Caco-2 (cell line): ENCODE results near the gene NIPSNAP2. TPM values are rescaled to one million over a fixed set of nuclear protein-coding genes. Genes with fewer than 3 reads are reported as not detected.

Source experiments
- BruUV-seq: library from RNA; stranded (reverse); fragments of 400-500 nt; replicated peaks from 2 replicates; lab custom pipeline; 2021; lab: Mats Ljungman, UMichigan
- CTCF ChIA-PET: fragments of 300-600 bp; sonication (Branson Sonifier 250); formaldehyde crosslinking; loops from one replicate; lab custom pipeline; 2022; ENCODE audit warnings: antibody characterized with exemption; lab: Charles Lee
- POLR2A ChIA-PET: fragments of 300-600 bp; sonication (Branson Sonifier 250); formaldehyde crosslinking; loops from one replicate; lab custom pipeline; 2022; ENCODE audit warnings: antibody characterized with exemption; lab: Charles Lee
- DNase-seq, 2 experiments: peaks; one replicate each; pipeline versions ENCODE4 v3.0.0 to v3.0.0-alpha.2; 2020 to 2022
- H3K27me3 ChIP-seq: replicated peaks from 2 replicates; pipeline ENCODE4 v1.6.0; 2011; ENCODE audit warnings: low read length; ENCODE audit not compliant: control insufficient read depth, insufficient read depth
- H3K36me3 ChIP-seq: 2 replicates; pipeline ENCODE4 v1.5.1; 2011; ENCODE audit warnings: low read length; ENCODE audit not compliant: control insufficient read depth, insufficient read depth
- H3K4me1 ChIP-seq: fragments of 250-450 bp; sonication (Bioruptor Pico); 2 replicates; pipeline ENCODE4 v1.5.1; 2020; ENCODE audit warnings: mild to moderate bottlenecking
- H3K4me3 ChIP-seq: 2 replicates; pipeline ENCODE4 v1.5.1; 2011; ENCODE audit warnings: low read depth, mild to moderate bottlenecking, control low read depth, low read length
- H3K9me3 ChIP-seq: fragments of 250-450 bp; sonication (Bioruptor Pico); 2 replicates; pipeline ENCODE4 v1.5.1; 2020; ENCODE audit warnings: mild to moderate bottlenecking, moderate library complexity
- H3K27ac Mint-ChIP-seq: one replicate; pipeline ENCODE4 v1.8.0; 2022; ENCODE audit warnings: mixed read lengths; ENCODE audit not compliant: unreplicated experiment
- H3K27me3 Mint-ChIP-seq: one replicate; pipeline ENCODE4 v1.8.0; 2022; ENCODE audit warnings: mixed read lengths; ENCODE audit not compliant: insufficient read depth, unreplicated experiment
- H3K36me3 Mint-ChIP-seq: one replicate; pipeline ENCODE4 v1.8.0; 2022; ENCODE audit warnings: mild to moderate bottlenecking, mixed read lengths; ENCODE audit not compliant: insufficient read depth, unreplicated experiment
- H3K4me1 Mint-ChIP-seq: one replicate; pipeline ENCODE4 v1.8.0; 2022; ENCODE audit warnings: low read depth, mixed read lengths; ENCODE audit not compliant: unreplicated experiment
- H3K4me3 Mint-ChIP-seq: one replicate; pipeline ENCODE4 v1.8.0; 2022; ENCODE audit warnings: mild to moderate bottlenecking, moderate library complexity, mixed read lengths; ENCODE audit not compliant: unreplicated experiment
- H3K9me3 Mint-ChIP-seq: one replicate; pipeline ENCODE4 v1.8.0; 2022; ENCODE audit warnings: mixed read lengths; ENCODE audit not compliant: unreplicated experiment
- intact Hi-C: fragments of 100-400 bp; cut with micrococcal nuclease; formaldehyde crosslinking; loops from one replicate; pipeline ENCODE4 v1.10.0; 2022; ENCODE audit not compliant: unreplicated experiment
- total RNA-seq: library from RNA; stranded (reverse); gene quantifications from 2 replicates; pipeline ENCODE4 v1.2.3, GENCODE V29; 2022
- TF ChIP-seq, protein P1 (sequence below), 2 experiments: fragments of 200-600 bp in 1 of 2; IDR thresholded peaks; 1 replicate in 1 of 2; 2 replicates in 1 of 2; pipeline versions ENCODE4 v1.5.1 to v1.8.0; 2011 to 2022; ENCODE audit warnings: antibody characterized with exemption in 1 of 2, control low read depth in 1 of 2, inconsistent platforms in 1 of 2, low read depth in 1 of 2, low read length in 1 of 2, mild to moderate bottlenecking in 1 of 2, moderate library complexity in 1 of 2; ENCODE audit not compliant: insufficient read depth in 1 of 2, severe bottlenecking in 1 of 2, unreplicated experiment in 1 of 2

Gene NIPSNAP2
- total RNA-seq, 1 experiment from 2014 or later, result 63.4 TPM

DNA sequence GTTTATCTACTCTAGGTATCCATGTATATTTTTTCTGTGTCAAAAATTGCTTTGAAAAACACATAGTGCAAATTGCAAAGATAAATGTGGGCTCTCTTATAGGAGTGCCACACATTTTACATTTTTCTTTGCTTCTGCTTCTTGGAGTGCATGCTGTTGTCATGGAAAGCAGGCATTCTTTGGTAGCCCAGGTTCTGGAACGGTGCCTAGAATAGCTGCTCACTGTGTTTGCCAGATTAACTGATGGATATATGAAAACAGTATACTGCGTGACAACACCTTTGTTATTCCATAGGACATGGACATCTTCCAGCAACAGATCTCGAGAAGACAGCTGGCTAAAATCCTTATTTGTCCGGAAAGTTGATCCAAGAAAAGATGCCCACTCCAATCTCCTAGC, 13.4 kb downstream of the NIPSNAP2 start:
- Mint-ChIP-seq H3K9me3 (no peaks in the 10 kb centered on the region), H3K27me3 (no peaks in the 10 kb centered on the region), H3K4me3 (no peak overlapping the region), H3K36me3 (peaks cover 29% of the 10 kb centered on the region), H3K4me1 (no peaks in the 10 kb centered on the region), H3K27ac (no peak overlapping the region)
- ChIA-PET CTCF (no interaction called here), POLR2A (no interaction called here)
- Histone ChIP-seq H3K36me3 (no peaks in the 10 kb centered on the region; the same call in none of the 2 replicates), H3K9me3 (no peaks in the 10 kb centered on the region), H3K27me3 (no peaks in the 10 kb centered on the region), H3K4me3 (no peak overlapping the region), H3K4me1 (no peaks in the 10 kb centered on the region)
- TF ChIP-seq, protein P1, sequence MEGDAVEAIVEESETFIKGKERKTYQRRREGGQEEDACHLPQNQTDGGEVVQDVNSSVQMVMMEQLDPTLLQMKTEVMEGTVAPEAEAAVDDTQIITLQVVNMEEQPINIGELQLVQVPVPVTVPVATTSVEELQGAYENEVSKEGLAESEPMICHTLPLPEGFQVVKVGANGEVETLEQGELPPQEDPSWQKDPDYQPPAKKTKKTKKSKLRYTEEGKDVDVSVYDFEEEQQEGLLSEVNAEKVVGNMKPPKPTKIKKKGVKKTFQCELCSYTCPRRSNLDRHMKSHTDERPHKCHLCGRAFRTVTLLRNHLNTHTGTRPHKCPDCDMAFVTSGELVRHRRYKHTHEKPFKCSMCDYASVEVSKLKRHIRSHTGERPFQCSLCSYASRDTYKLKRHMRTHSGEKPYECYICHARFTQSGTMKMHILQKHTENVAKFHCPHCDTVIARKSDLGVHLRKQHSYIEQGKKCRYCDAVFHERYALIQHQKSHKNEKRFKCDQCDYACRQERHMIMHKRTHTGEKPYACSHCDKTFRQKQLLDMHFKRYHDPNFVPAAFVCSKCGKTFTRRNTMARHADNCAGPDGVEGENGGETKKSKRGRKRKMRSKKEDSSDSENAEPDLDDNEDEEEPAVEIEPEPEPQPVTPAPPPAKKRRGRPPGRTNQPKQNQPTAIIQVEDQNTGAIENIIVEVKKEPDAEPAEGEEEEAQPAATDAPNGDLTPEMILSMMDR (IDR thresholded peaks at IDR 0.05; ENCODE audit: insufficient read depth in 1 of 2, low read depth in 1 of 2, low read length in 1 of 2, severe bottlenecking in 1 of 2, unreplicated experiment in 1 of 2), result no peak
- BruUV-seq, result no TSS peak
- DNase-seq, result no peak
- intact Hi-C loops, result no loop called here

DNA sequence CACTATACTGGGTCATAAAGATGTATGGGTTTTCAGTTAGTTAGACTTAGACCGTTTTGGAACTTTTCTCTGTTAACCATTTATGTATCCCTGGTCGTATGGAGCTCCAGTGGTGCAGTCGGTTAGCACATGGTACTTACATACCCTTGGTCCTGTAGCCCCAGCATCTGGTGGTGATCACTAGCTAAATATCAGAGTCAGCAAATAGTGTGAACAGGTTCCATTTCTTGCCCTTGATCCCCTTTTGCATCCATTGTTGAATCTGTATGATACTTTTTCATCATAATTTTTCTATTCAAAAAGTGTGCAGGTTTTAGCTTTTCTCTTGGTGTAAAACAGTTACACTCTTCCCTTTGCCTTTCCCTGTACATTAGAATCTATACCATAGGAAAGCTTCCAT, 15.9 kb downstream of the NIPSNAP2 start:
- no peaks in the 10 kb centered on the region for H3K9me3 Mint-ChIP-seq
- no peak for DNase-seq
- ChIA-PET POLR2A (no interaction called here), CTCF (no interaction called here)
- BruUV-seq, result no TSS peak
- no peak overlapping the region for H3K4me3 Mint-ChIP-seq
- intact Hi-C loops, result no loop called here
- Histone ChIP-seq H3K9me3 (no peaks in the 10 kb centered on the region), H3K4me1 (peaks cover 8% of the 10 kb centered on the region), H3K27me3 (no peaks in the 10 kb centered on the region), H3K36me3 (no peaks in the 10 kb centered on the region; the same call in none of the 2 replicates), H3K4me3 (no peak overlapping the region)
- H3K4me1 Mint-ChIP-seq, result no peaks in the 10 kb centered on the region
- no peak overlapping the region for H3K27ac Mint-ChIP-seq
- H3K27me3 Mint-ChIP-seq, result no peaks in the 10 kb centered on the region
- TF ChIP-seq, protein P1 (IDR thresholded peaks at IDR 0.05; ENCODE audit: insufficient read depth in 1 of 2, low read depth in 1 of 2, low read length in 1 of 2, severe bottlenecking in 1 of 2, unreplicated experiment in 1 of 2), result no peak
- peaks cover 31% of the 10 kb centered on the region for H3K36me3 Mint-ChIP-seq

DNA sequence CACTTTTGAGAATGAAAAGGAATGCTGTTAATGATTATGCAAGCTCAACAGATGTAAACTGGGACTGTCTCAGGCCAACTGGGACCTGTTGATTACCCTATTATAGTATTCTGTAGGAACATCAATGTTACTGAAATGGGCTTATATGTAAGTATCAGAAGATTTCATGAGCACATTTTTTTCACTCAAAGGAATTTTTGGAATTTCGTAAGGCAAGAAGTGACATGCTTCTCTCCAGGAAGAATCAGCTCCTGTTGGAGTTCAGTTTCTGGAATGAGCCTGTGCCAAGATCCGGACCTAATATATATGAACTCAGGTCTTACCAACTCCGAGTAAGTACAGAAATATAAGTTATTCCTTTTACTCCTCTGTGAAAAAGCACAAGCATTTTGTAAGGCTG, 19.2 kb downstream of the NIPSNAP2 start:
- H3K4me1 ChIP-seq, result peaks cover 8% of the 10 kb centered on the region
- no peaks in the 10 kb centered on the region for H3K9me3 Mint-ChIP-seq
- BruUV-seq, result no TSS peak

More for the DNA sequence above, 19.2 kb downstream of the NIPSNAP2 start:
- no peaks in the 10 kb centered on the region; the same call in none of the 2 replicates for H3K36me3 ChIP-seq
- H3K27me3 Mint-ChIP-seq, result no peaks in the 10 kb centered on the region
- no peak overlapping the region for H3K27ac Mint-ChIP-seq
- DNase-seq, result no peak
- no peak overlapping the region for H3K4me3 ChIP-seq
- no peaks in the 10 kb centered on the region for H3K27me3 ChIP-seq
- ChIA-PET POLR2A (no interaction called here), CTCF (no interaction called here)
- no peaks in the 10 kb centered on the region for H3K9me3 ChIP-seq
- H3K4me3 Mint-ChIP-seq, result no peak overlapping the region
- H3K4me1 Mint-ChIP-seq, result no peaks in the 10 kb centered on the region
- TF ChIP-seq, protein P1 (IDR thresholded peaks at IDR 0.05; ENCODE audit: insufficient read depth in 1 of 2, low read depth in 1 of 2, low read length in 1 of 2, severe bottlenecking in 1 of 2, unreplicated experiment in 1 of 2), result no peak
- intact Hi-C loops, result no loop called here
- H3K36me3 Mint-ChIP-seq, result peaks cover 52% of the 10 kb centered on the region
